Heart left ventricle (tissue), 16 donors: Measurements from ENCODE around the gene NR2F2. TPM values are rescaled to one million over a fixed set of nuclear protein-coding genes. Genes with fewer than 3 reads are reported as not detected.
A peak's percentile ranks its signal among the peaks of the same experiment; 100 is the strongest.

Experiments
- ATAC-seq, 4 donors: fragments of 200-7000 bp; cut with Tn5 transposase; one replicate each; pipeline ENCODE4 v1.9.1; 2020 to 2022; ENCODE audit warnings: moderate library complexity in 4 of 4, mild to moderate bottlenecking in 3 of 4, moderate number of reproducible peaks in 1 of 4
- DNase-seq, 5 donors: peaks; one replicate each; pipeline ENCODE4 v3.0.0-alpha.2; 2020
- H3K27ac ChIP-seq, 12 donors: fragments of 200-600 bp; sonication (generic) in 4 of 12; one replicate each; pipeline versions ENCODE4 v1.5.0 to v1.8.0; 2016 to 2022; ENCODE audit warnings: mild to moderate bottlenecking in 2 of 12
- H3K27me3 ChIP-seq, 9 donors: fragments of 200-600 bp; sonication (generic) in 2 of 9; one replicate each; pipeline versions ENCODE4 v1.5.1 to v1.8.0; 2016 to 2022; ENCODE audit warnings: mild to moderate bottlenecking in 3 of 9
- H3K36me3 ChIP-seq, 9 donors: fragments of 200-600 bp; sonication (generic) in 2 of 9; one replicate each; pipeline versions ENCODE4 v1.5.0 to v1.8.0; 2018 to 2022; ENCODE audit warnings: mild to moderate bottlenecking in 2 of 9
- H3K4me1 ChIP-seq, 12 donors: fragments of 200-600 bp; sonication (generic) in 4 of 12; one replicate each; pipeline versions ENCODE4 v1.5.0 to v1.8.0; 2016 to 2022; ENCODE audit warnings: mild to moderate bottlenecking in 3 of 12
- H3K4me3 ChIP-seq, 12 donors: fragments of 200-600 bp; sonication (generic) in 4 of 12; one replicate each; pipeline versions ENCODE4 v1.5.0 to v1.8.0; 2017 to 2022; ENCODE audit warnings: mild to moderate bottlenecking in 9 of 12, moderate library complexity in 4 of 12
- H3K9me3 ChIP-seq, 12 donors: fragments of 200-600 bp; sonication (generic) in 4 of 12; one replicate each; pipeline versions ENCODE4 v1.5.0 to v1.8.0; 2016 to 2022; ENCODE audit warnings: mild to moderate bottlenecking in 1 of 12
- CTCF ChIP-seq, 12 donors: fragments of 200-600 bp; sonication (generic) in 4 of 12; IDR thresholded peaks; one replicate each; pipeline versions ENCODE4 v1.5.0 to v1.8.0; 2018 to 2022; ENCODE audit warnings: antibody characterized with exemption in 12 of 12, mild to moderate bottlenecking in 5 of 12
- POLR2A ChIP-seq, 2 donors: fragments of 450-650 bp; IDR thresholded peaks; one replicate each; pipeline ENCODE4 v1.6.1; 2017; ENCODE audit warnings: antibody characterized with exemption in 2 of 2, mild to moderate bottlenecking in 2 of 2, moderate library complexity in 2 of 2
- WGBS, 4 donors: extraction: QIAGEN DNeasy Blood & Tissue Kit in 2 of 4; methylation state at CpG; one replicate each; pipeline versions ENCODE4 v1.1.5 to v1.1.7; 2013 to 2018; 5-methylcytosine and 5-hydroxymethylcytosine counted together
- intact Hi-C, 10 donors: fragments of 100-400 bp; cut with DNase I; formaldehyde crosslinking; loops; one replicate each; pipeline versions ENCODE4 v1.11.1 to v1.14.2; 2022
- polyA plus RNA-seq, 2 donors: library from polyadenylated mRNA; stranded (reverse); fragments of 200-250 nt; gene quantifications; one replicate each; pipeline ENCODE4 v1.2.3, GENCODE V29; 2013
- total RNA-seq, 9 donors: library from RNA; depleted of rRNA in 2 of 9; stranded (reverse); fragments of >200 nt in 2 of 9; fragmentation: NEBNext Ultra II Directional in 3 of 9; extraction: Animal tissue kit (Norgen Biotek cat#: 25700) in 3 of 9; gene quantifications; one replicate each; pipeline versions ENCODE4 v1.1.0 to v1.2.4, GENCODE V29; 2016 to 2023
- donor health status: ischemic (EF 13 %, LVEDD 7.1; RV severe dilation, severe dysfunction).
- donor health status: healthy with polysubstance abuse.
- donor health status: DM: no; HTN: yes; CAD: no.
- donor health status: DM: no; HTN: no; CAD: no.
- donor health status: ischemic (EF 25% LVEDD 6.9; RV normal size, moderate dysfunction).
- donor health status: ischemic (EF 25% LVEDD 5.7; RV mildly dilated, moderate dysfunction).
- donor health status: healthy.
- donor health status: DM: yes; HTN: yes; CAD: no.
- donor health status: ischemic (EF 35%, LVEDD 5.7; RV mildly dilated, moderate dysfunction).
- donor health status: nonischemic (EF 11% LVEDD 7.7; RV severe dilation, severe dysfunction).
- donor health status: DM: yes; HTN: yes; CAD: no.
- donor health status: PGD.
- donor health status: ischemic (EF 29% LVEDD 5.4; RV normal size, mild dysfunction).
- donor health status: nonischemic (EF 23%, LVEDD 6.1; RV moderate dilation, normal function).

The NR2F2 gene
- total and polyA plus RNA-seq, 11 donors = 11.8 to 22.4 (median 16.1) TPM

GRCh38 chr15:96353930-96354730 is 23.6 kb downstream of the NR2F2 start:
- H3K4me3 ChIP-seq = peak overlapping the region; percentile 35 to 75 (median 62)
- peaks cover 2 to 95% (median 45%) of the 10 kb centered on the region in 9 donors for H3K27me3 ChIP-seq
- ATAC-seq = peak in 3 of 4 donors; percentile 58 to 65 (median 59)
- no peaks in the 10 kb centered on the region for H3K9me3 ChIP-seq
- WGBS, 4 donors = 2% methylated on average over 16 to 67 of the region's 67 CpGs
- no peaks in the 10 kb centered on the region for H3K36me3 ChIP-seq
- H3K27ac ChIP-seq = peak overlapping the region; percentile 73 to 94 (median 84)
- DNase-seq = peak; percentile 53 to 85 (median 63)
- TF ChIP-seq CTCF (IDR thresholded peaks at IDR 0.05) = peak in 11 of 12 donors; percentile 17 to 61 (median 46)
- TF ChIP-seq POLR2A (IDR thresholded peaks at IDR 0.05) = no peak
- intact Hi-C loops = loop anchor here in 7 of 10 donors (10.0 kb wide), 8 partner anchors 231 to 1509 kb away; no protein-coding TSS in a partner anchor
- H3K4me1 ChIP-seq = peaks cover 0 to 64% (median 29%) of the 10 kb centered on the region in 12 donors

DNA sequence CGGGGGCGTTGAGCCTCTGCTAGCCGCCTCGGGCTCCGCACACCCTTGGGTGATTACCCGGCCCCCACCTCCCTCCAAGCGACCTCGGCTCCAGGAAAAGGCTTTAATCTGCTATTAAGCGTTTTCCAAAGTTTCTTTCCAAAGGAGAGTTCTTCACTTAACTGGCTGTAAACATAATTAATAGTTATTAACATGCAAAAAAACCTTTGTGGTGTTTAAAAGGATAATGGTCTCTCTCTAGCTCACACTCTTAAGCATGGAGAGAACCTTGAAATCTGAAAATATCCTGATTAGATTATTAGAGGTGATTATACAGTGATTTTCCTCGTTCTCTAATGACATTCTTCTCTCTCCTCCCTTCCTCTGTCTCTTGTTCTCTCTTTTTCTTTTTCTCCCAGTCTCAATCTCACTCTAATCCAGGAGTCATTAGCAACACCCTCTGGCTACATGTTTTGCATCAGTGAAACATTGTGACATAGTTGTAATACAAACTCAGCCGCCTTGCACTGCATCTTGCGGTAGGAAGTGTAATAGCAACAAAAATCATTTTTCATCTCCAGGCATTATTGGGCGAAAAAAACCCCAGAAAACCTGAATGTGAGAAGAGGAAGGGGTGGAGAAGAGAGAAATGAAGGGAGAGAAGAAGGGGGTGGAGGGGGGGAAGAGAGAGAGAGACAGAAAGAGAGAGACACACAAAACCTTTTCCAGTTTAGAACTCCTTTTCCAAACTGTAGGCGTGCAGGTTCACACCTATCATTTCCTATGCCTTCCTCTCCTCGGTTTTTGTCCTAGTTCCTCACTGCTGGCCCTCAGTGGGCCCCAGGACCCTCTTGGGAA is 24.4 kb downstream of the NR2F2 start:
- DNase-seq (no peak), ATAC-seq (peak in 3 of 4 donors; percentile 39 to 53 (median 45))
- WGBS, 4 donors = 9 to 14% (median 12%) methylated on average over 15 of the region's 15 CpGs
- Histone ChIP-seq H3K36me3 (no peaks in the 10 kb centered on the region), H3K27me3 (peaks cover 2 to 96% (median 50%) of the 10 kb centered on the region in 9 donors), H3K4me1 (peaks cover 0 to 68% (median 31%) of the 10 kb centered on the region in 12 donors), H3K9me3 (no peaks in the 10 kb centered on the region), H3K4me3 (peak overlapping the region; percentile 35 to 75 (median 62)), H3K27ac (peak overlapping the region; percentile 73 to 94 (median 84))
- no peak for TF ChIP-seq POLR2A (IDR thresholded peaks at IDR 0.05)
- TF ChIP-seq CTCF (IDR thresholded peaks at IDR 0.05) = peak in 8 of 12 donors; percentile 14 to 42 (median 32)
- intact Hi-C loops = loop anchor here (5.0 to 10.0 kb wide), 14 partner anchors 227 to 1683 kb away; no protein-coding TSS in a partner anchor

GRCh38 chr15:96355568-96356187 is 25.2 kb downstream of the NR2F2 start:
- H3K4me1 ChIP-seq = peaks cover 0 to 68% (median 33%) of the 10 kb centered on the region in 12 donors
- DNase-seq (no peak), ATAC-seq (no peak)
- TF ChIP-seq CTCF (IDR thresholded peaks at IDR 0.05) (no peak), POLR2A (IDR thresholded peaks at IDR 0.05) (no peak)
- H3K4me3 ChIP-seq = no peak overlapping the region
- H3K36me3 ChIP-seq = no peaks in the 10 kb centered on the region
- intact Hi-C loops = loop anchor here (2.0 to 10.0 kb wide), 17 partner anchors 227 to 1683 kb away; no protein-coding TSS in a partner anchor
- peak overlapping the region in 7 of 12 donors; percentile 8 to 93 (median 66) for H3K27ac ChIP-seq
- H3K9me3 ChIP-seq = no peaks in the 10 kb centered on the region
- WGBS, 4 donors = 36 to 52% (median 40%) methylated on average over 5 to 7 of the region's 7 CpGs
- H3K27me3 ChIP-seq = peaks cover 2 to 98% (median 57%) of the 10 kb centered on the region in 9 donors
